Keratinocyte (primary cell): ENCODE measurements around the gene LINC01488. TPM values are rescaled to one million over a fixed set of nuclear protein-coding genes. Genes with fewer than 3 reads are reported as not detected.

Experiments used
- DNase-seq: peaks from one replicate; pipeline ENCODE4 v3.0.0-alpha.2; 2011; ENCODE audit warnings: low read depth, missing footprints, low spot score
- FAIRE-seq: peaks from 2 replicates; lab custom pipeline; 2011; peaks lifted over from hg19 to GRCh38; lab: Jason Lieb, UNC
- H2AFZ ChIP-seq: 2 replicates; pipeline ENCODE4 v1.6.0; 2012; ENCODE audit warnings: low read length, control low read depth, inconsistent platforms; ENCODE audit not compliant: control insufficient read depth
- H3K27ac ChIP-seq: 2 replicates; pipeline ENCODE4 v1.5.1; 2011; ENCODE audit warnings: low read length; ENCODE audit not compliant: control insufficient read depth, insufficient read depth
- H3K27me3 ChIP-seq: 3 replicates; pipeline ENCODE4 v1.6.0; 2011; ENCODE audit warnings: low read length; ENCODE audit not compliant: control insufficient read depth, insufficient read depth; ENCODE audit errors: extremely low read depth
- H3K36me3 ChIP-seq, 2 experiments: 2 replicates in 1 of 2; 3 replicates in 1 of 2; pipeline ENCODE4 v1.5.1; 2011; ENCODE audit warnings: low read length in 2 of 2, mild to moderate bottlenecking in 1 of 2; ENCODE audit not compliant: control insufficient read depth in 2 of 2, insufficient read depth in 2 of 2; ENCODE audit errors: extremely low read depth in 1 of 2
- H3K4me1 ChIP-seq: 3 replicates; pipeline ENCODE4 v1.5.1; 2011; ENCODE audit warnings: low read length; ENCODE audit not compliant: control insufficient read depth, insufficient read depth; ENCODE audit errors: extremely low read depth
- H3K4me2 ChIP-seq: 3 replicates; pipeline ENCODE4 v1.6.0; 2011; ENCODE audit warnings: low read depth, low read length; ENCODE audit not compliant: control insufficient read depth, insufficient read depth; ENCODE audit errors: extremely low read depth
- H3K4me3 ChIP-seq, 3 experiments: fragments of 200-600 bp in 1 of 3; sonication (generic) in 1 of 3; 2 replicates in 2 of 3; 3 replicates in 1 of 3; pipeline ENCODE4 v1.5.1; 2011 to 2016; ENCODE audit warnings: low read length in 3 of 3, mild to moderate bottlenecking in 3 of 3, control low read depth in 2 of 3, inconsistent platforms in 1 of 3, low read depth in 1 of 3, mixed read lengths in 1 of 3, mixed run types in 1 of 3, moderate library complexity in 1 of 3; ENCODE audit not compliant: control insufficient read depth in 2 of 3, insufficient read depth in 2 of 3; ENCODE audit errors: extremely low read depth in 1 of 3
- H3K79me2 ChIP-seq: 2 replicates; pipeline ENCODE4 v1.6.0; 2012; ENCODE audit warnings: low read length; ENCODE audit not compliant: control insufficient read depth, insufficient read depth
- H3K9ac ChIP-seq: 3 replicates; pipeline ENCODE4 v1.6.0; 2011; ENCODE audit warnings: low read length; ENCODE audit not compliant: control insufficient read depth, insufficient read depth; ENCODE audit errors: extremely low read depth
- H3K9me1 ChIP-seq: 3 replicates; pipeline ENCODE4 v1.6.0; 2011; ENCODE audit warnings: low read length; ENCODE audit not compliant: control insufficient read depth, insufficient read depth; ENCODE audit errors: extremely low read depth
- H3K9me3 ChIP-seq: 2 replicates; pipeline ENCODE4 v1.5.1; 2012; ENCODE audit warnings: low read depth, low read length; ENCODE audit not compliant: control insufficient read depth
- H4K20me1 ChIP-seq: 3 replicates; pipeline ENCODE4 v1.6.0; 2011; ENCODE audit warnings: low read length; ENCODE audit not compliant: control insufficient read depth, insufficient read depth; ENCODE audit errors: extremely low read depth
- CTCF ChIP-seq, 3 experiments: IDR thresholded peaks in 1 of 3; conservative IDR thresholded peaks in 1 of 3; optimal IDR thresholded peaks in 1 of 3; 2 replicates in 2 of 3; 3 replicates in 1 of 3; pipeline versions ENCODE3 to v1.5.1; 2011; ENCODE audit warnings: low read length in 3 of 3, mild to moderate bottlenecking in 3 of 3, moderate library complexity in 2 of 3, control low read depth in 1 of 3, inconsistent platforms in 1 of 3; ENCODE audit not compliant: insufficient read depth in 2 of 3; ENCODE audit errors: extremely low read depth in 1 of 3
- EZH2 ChIP-seq: IDR thresholded peaks from one replicate; pipeline ENCODE4 v1.6.1; 2012; ENCODE audit warnings: inconsistent platforms, mild to moderate bottlenecking, low read length, moderate library complexity
- dilution Hi-C: fragments of 300-500 bp; cut with MboI; formaldehyde crosslinking; loops from one replicate; pipeline ENCODE4 v1.7.0; 2020; ENCODE audit warnings: low sequenced_read_pairs; ENCODE audit not compliant: extremely low pct_ligation_motif_present
- polyA plus RNA-seq, 5 experiments: library from polyadenylated mRNA; depleted of rRNA in 3 of 5; stranded (reverse) in 3 of 5; stranded (forward) in 1 of 5; unstranded in 1 of 5; fragments of >200 nt; gene quantifications; 1 replicate in 1 of 5; 2 replicates in 3 of 5; 3 replicates in 1 of 5; pipeline versions ENCODE4 v1.2.1 to v1.2.3, GENCODE V29; 2011 to 2012; ENCODE audit warnings: missing spikeins in 2 of 5, low read depth in 1 of 5, low replicate concordance in 1 of 5

The LINC01488 gene
- polyA plus RNA-seq, 1 donor (not counting 4 experiments of a cell fraction or from before 2014, with no cell fraction given) = not detected

- no peaks in the 10 kb centered on the region for H3K9me3 ChIP-seq
- H3K4me2 ChIP-seq = no peak overlapping the region
- no peak overlapping the region for H3K27ac ChIP-seq
- H3K4me3 ChIP-seq = no peak overlapping the region
- peaks cover 11% of the 10 kb centered on the region for H3K27me3 ChIP-seq
- no peaks in the 10 kb centered on the region for H3K9me1 ChIP-seq
- no peaks in the 10 kb centered on the region for H3K4me1 ChIP-seq
- no peaks in the 10 kb centered on the region for H4K20me1 ChIP-seq
- no peak for DNase-seq
- dilution Hi-C loops = no loop called here
- H3K79me2 ChIP-seq = no peaks in the 10 kb centered on the region
- TF ChIP-seq EZH2 (no peak), CTCF (optimal IDR thresholded peaks at IDR 0.05 in 1 of 3, IDR thresholded peaks at IDR 0.05 in 1 of 3, conservative IDR thresholded peaks at IDR 0.05 in 1 of 3; ENCODE audit: extremely low read depth in 1 of 3, insufficient read depth in 2 of 3, low read length in 3 of 3) (no peak)
- no peak for FAIRE-seq
- H2AFZ ChIP-seq = no peak overlapping the region
- H3K9ac ChIP-seq = no peak overlapping the region
- H3K36me3 ChIP-seq = no peaks in the 10 kb centered on the region
Measured at GRCh38 chr11:69504576-69505335, 23.3 kb downstream of the LINC01488 start.

- Histone ChIP-seq H4K20me1 (no peaks in the 10 kb centered on the region), H3K9me3 (no peaks in the 10 kb centered on the region), H3K4me3 (no peak overlapping the region), H3K4me2 (no peak overlapping the region), H3K79me2 (no peaks in the 10 kb centered on the region), H3K4me1 (peaks cover 3% of the 10 kb centered on the region), H3K9ac (no peak overlapping the region), H3K27me3 (no peaks in the 10 kb centered on the region), H3K27ac (no peak overlapping the region), H2AFZ (no peak overlapping the region), H3K36me3 (no peaks in the 10 kb centered on the region), H3K9me1 (no peaks in the 10 kb centered on the region)
- dilution Hi-C loops = no loop called here
- FAIRE-seq (no peak), DNase-seq (no peak)
- TF ChIP-seq CTCF (optimal IDR thresholded peaks at IDR 0.05 in 1 of 3, IDR thresholded peaks at IDR 0.05 in 1 of 3, conservative IDR thresholded peaks at IDR 0.05 in 1 of 3; ENCODE audit: extremely low read depth in 1 of 3, insufficient read depth in 2 of 3, low read length in 3 of 3) = no peak
- no peak for TF ChIP-seq EZH2
Measured at GRCh38 chr11:69508974-69509373, 27.5 kb downstream of the LINC01488 start.
